GM19324 (cell line): Measurements from ENCODE around the gene TM6SF1.
"Not testable (repeated sequence)": the region's sequence is repeated elsewhere in the genome, so short reads cannot be mapped to it uniquely, and the experiment has no call there.

Source experiments
- ATAC-seq: cut with Tn5 transposase; IDR thresholded peaks from one replicate; pipeline ENCODE4 v1.9.1; 2021; ENCODE audit warnings: mild to moderate bottlenecking, moderate library complexity; ENCODE audit not compliant: unreplicated experiment, low FRiP score

Gene TM6SF1

DNA sequence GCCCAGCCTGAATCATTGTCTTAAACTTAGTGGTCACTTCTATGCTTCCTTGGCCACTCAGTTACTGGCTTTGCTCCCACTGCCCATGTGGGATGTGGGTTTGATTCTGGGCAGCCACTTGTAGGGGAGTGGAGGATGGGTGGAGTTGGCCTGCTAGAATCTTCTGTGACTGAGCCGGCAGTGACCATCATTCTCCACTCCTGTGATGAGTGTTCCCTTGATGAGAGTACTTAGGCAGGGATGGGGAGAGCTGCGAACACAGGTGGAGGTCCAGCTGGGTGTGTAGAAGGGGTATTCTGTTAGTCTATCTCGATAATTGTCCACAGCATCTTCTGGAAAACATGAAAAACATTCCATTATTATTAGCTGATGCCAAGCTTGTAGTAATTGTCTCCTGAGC, 8.0 kb downstream of the TM6SF1 start:
- no peak for ATAC-seq

- no peak for ATAC-seq
These were observed 8.6 kb downstream of the TM6SF1 start for GRCh38 chr15:83115831-83116565.

GRCh38 chr15:83118291-83118827, 10.9 kb downstream of the TM6SF1 start:
- ATAC-seq: no peak

GRCh38 chr15:83118968-83119367, 11.5 kb downstream of the TM6SF1 start:
- no peak for ATAC-seq

DNA sequence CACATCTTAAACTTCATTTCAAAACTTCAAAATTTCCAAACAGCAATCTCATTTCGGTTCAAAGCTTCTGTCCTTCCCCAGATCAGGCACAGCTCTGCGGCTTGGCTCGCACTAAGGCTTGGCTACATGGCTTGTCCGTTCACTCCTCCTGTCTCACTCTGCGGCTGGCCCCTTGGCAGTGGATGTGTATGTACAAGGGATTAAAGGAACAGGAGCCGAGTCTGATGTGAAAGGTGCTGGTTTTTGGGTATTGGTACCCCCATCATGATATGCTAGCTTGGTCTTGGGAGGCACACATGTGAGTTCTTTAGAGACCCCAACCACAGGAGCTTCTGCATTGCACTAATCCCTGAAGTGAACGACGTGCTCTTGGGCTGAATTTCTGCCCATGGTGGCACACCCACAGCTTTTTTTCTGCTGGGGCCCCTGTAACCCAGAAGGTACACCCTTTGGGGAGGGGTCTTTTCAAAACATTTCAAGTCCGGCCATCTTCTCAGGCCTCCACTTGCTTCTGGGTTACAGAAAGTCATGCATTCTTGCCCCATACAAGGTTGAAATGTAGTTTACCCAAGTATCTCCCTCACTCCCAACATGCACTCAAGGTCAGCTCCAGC, 12.6 kb downstream of the TM6SF1 start:
- ATAC-seq: no peak

DNA sequence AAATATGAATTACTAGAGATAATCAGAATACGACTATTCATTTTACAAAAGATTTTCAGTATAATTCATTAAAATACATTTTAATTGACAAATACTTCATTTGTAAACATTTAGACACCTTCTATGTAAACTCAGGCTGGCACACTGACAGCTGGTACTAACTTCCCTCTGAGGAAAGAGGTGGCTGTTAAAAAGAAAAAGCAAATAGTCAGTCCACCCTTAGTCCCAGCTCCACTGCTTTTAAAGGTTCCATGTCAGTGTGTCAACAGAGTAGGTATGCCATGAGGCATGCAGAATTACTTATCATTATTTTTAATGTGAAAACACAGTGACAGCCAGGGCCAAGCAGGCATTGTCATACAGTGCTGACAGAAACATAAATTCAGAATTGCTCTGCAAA, 16.1 kb downstream of the TM6SF1 start:
- ATAC-seq: no peak

DNA sequence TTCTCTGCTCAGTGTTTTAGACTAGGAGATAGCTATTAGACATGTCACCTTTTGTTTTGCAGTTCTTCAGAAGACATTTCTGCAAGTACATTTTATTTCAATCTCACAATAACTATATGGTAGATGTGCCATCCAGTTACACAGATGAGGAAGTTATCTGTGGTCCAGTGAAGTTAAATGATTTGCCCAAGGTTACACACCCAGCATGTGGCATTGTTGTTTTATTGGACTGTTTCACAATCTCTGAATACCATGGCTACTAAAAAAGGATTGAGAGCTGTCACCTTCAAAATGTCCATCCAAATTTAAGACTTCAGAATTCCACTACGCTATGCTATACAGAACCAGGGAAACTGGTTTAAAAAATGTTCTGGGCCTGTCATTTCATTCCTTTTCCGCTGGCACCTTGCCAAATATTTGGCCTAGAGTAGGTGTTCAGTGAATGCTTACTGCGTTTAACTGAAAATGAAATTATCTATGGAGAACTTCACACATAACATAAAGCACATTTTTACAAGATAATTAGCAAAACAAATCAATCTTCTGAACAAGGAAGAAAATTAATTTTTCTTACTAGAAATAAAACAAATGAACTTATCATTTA, 20.2 kb downstream of the TM6SF1 start:
- no peak for ATAC-seq

GRCh38 chr15:83129791-83130190, 22.3 kb downstream of the TM6SF1 start:
- ATAC-seq: no peak

DNA sequence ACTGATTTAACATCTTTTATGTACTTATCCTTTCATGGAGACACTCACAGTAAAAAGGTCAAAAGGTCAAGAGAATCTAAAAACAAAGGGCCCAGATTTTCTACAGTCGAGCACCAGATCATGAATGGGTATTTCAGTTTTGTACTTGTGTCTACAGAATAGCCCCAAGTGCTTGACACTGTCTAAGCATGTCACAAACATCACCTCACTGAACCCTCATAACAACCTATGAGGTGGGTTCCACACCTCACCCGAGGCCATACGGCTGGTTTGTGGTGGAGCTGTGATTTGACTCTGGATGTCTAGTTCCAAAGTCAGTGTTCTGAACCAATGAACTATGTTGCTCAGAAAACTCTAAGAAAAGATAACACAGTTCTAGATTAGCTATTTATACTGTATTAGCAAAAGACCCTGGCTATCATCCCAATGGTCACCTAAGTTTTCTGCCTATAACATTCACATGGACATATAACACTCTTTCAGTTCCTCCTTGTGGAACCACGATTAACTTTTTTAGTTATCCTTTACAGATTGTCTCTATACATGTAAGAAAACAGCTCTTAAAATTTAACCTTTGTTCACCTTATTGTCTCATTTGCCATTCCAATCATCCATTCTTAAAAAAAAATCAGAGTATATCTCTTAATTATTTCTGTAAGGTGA, 25.5 kb downstream of the TM6SF1 start:
- no peak for ATAC-seq

- not testable (repeated sequence) for ATAC-seq
These were observed 34.7 kb downstream of the TM6SF1 start for GRCh38 chr15:83142151-83142550.

DNA sequence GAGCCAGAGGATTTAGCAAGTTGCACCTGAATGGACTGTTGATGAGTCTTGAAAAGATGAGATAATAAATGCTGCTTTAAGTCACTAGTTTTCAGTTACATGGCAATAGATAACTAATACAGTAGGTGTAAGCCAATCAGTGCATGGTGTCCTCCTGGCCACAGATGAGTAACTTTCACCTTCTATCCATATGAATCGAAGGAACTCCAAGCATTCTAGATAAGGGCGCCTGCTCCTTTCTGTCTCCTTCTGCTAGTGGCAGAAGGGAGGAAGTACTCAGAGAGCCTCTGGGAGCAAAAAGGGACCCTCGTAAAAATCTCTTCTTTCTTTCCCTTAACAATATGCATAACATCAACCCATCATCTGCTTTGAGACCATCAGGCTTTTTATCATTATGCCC, 37.3 kb downstream of the TM6SF1 start:
- no peak for ATAC-seq

DNA sequence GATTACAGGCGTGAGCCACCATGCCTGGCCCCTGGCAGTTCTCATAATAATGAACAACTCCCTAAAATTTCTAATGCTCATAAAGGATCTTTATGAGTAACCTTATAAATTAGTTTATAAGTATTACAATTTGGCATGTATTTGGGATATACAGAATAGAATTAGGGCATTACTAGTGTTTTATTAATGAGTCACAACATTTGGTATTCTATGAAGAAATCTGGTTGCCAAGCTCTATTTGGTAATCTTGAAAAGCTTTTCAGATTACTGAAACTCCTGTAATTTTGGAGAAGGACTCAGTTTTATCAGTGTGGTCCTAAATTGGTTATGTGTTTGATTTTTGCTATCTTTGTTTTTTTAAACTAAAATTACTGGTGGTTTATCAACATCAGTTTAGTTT, 45.8 kb downstream of the TM6SF1 start:
- ATAC-seq: no peak

DNA sequence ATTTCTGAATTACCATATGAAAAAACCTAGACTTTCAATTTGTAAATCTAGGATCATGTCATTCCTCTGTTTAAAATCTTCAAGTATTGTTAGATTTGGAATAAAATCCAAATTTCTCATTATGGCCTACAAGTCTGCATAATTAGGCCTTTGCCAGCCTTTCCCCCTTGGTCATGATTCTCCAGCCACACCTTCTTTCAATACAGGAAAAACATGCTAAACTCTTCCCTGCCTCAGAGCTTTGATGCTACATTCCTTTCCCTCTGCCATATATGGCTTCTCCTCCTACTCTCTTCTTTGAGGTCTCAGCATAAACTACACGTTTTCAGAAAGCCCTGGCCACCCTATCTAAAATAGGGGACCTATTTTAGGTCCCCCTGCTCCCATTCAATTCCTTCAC, 48.5 kb downstream of the TM6SF1 start:
- no peak for ATAC-seq

- no peak for ATAC-seq
These were observed 50.9 kb downstream of the TM6SF1 start for GRCh38 chr15:83158393-83158792.

GRCh38 chr15:83160741-83161140, 53.3 kb downstream of the TM6SF1 start:
- no peak for ATAC-seq

DNA sequence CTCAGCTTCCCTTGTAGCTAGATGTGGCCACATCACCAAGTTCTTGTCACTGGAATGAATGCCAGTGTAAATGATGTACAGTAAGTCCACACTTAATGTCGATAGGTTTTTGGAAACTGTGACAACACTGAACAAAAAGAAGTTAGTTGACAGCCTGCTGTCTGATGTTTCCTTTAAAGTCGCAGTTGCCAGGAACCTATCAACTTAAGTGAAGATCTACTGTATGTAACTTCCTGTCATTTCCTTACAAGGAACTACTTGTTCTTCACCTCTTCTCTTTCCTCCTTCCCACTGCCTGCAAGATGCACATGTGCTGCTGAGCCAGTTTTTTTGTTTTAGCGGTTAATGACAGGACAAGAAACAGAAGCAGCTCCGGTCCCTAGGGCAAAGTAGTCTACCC, 55.6 kb downstream of the TM6SF1 start:
- ATAC-seq: no peak

DNA sequence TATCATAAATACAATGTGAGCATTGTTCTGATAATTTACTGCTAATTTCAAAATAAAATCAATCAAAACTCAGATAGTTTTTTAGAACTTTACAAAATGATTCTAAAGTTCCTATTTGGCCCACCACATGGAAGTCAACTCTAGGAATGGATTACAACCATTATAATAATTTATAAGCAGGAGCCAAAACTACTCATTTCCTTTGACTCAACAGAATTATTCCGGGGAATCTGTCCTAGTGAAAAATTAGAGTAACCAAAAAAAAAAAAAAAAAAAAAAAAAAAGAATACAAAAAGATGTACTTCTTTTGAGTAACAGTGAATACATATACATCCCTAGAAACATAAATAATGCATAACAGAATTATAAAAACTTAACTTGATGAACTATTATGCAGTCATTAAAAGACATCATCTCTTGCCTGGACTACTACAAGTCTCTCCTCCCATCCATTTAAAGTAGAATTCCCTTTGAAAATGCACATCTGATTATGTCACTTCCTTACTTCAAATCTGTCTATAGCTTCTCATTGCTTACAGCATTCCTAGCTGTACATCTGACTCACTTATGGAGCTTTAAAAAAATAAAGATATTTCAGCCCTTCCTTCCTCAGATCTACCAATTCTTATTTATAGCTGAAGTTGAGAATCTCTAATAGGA, 56.8 kb downstream of the TM6SF1 start:
- no peak for ATAC-seq

DNA sequence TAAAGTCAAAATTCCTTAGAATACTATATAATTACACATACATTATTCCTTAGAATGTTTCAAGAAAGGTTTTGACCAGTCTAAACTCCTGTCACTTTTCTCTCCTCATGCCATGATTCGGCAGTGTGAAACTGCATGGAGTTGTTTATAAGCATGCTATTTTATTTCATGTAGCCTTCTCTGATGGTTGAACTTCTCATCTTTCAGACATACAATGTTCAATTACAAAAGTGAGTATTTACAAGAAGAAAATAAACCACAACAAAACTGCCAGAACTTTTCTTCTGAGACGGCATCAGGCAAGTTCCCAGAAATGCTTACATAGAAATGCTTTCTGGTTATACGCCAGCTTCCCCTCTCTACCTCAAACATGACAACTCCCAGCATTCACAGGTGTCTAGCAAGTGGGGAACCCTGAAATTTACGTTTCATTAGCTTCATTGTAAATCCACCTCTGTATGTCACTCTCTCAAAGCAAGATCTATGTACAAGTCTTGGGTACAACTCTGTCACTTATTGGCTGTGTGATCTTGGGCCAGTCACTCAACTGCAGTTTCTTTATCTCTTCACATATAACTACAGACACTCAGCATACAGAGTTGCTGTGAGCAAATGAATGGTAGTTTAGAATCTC, 57.4 kb downstream of the TM6SF1 start:
- ATAC-seq: no peak

- no peak for ATAC-seq
These were observed 58.8 kb downstream of the TM6SF1 start for GRCh38 chr15:83166218-83166617.

GRCh38 chr15:83166830-83167229, 59.4 kb downstream of the TM6SF1 start:
- ATAC-seq: no peak
